Activated CD8-positive, alpha-beta T cell treated with anti-CD3 and anti-CD28 coated beads for 36 hours (primary cell): ENCODE results near the gene KDELR1. TPM values are rescaled to one million over a fixed set of nuclear protein-coding genes. Genes with fewer than 3 reads are reported as not detected.

Experiments
- ATAC-seq: fragments of 200-7000 bp; cut with Tn5 transposase; one replicate; pipeline ENCODE4 v1.10.0; 2021; ENCODE audit warnings: mild to moderate bottlenecking, moderate library complexity
- CTCF ChIA-PET: fragments of 350-600 bp; sonication (Branson Sonifier 250); formaldehyde crosslinking; loops from one replicate; lab custom pipeline; 2021; ENCODE audit warnings: antibody characterized with exemption; lab: Charles Lee
- POLR2A ChIA-PET: fragments of 350-600 bp; sonication (Branson Sonifier 250); formaldehyde crosslinking; loops from one replicate; lab custom pipeline; 2021; ENCODE audit warnings: antibody characterized with exemption; lab: Charles Lee
- DNase-seq: peaks from one replicate; pipeline ENCODE4 v3.0.0-alpha.2; 2020
- H3K27ac Mint-ChIP-seq: one replicate; pipeline ENCODE4 v1.8.0; 2021; ENCODE audit warnings: mild to moderate bottlenecking, mixed read lengths
- H3K27me3 Mint-ChIP-seq: one replicate; pipeline ENCODE4 v1.8.0; 2021; ENCODE audit warnings: mixed read lengths
- H3K36me3 Mint-ChIP-seq: one replicate; pipeline ENCODE4 v1.8.0; 2021; ENCODE audit warnings: low read depth, mixed read lengths
- H3K4me1 Mint-ChIP-seq: one replicate; pipeline ENCODE4 v1.8.0; 2021; ENCODE audit warnings: low read depth, mixed read lengths
- H3K4me3 Mint-ChIP-seq: one replicate; pipeline ENCODE4 v1.8.0; 2021; ENCODE audit warnings: mild to moderate bottlenecking, moderate library complexity, mixed read lengths
- H3K9me3 Mint-ChIP-seq: one replicate; pipeline ENCODE4 v1.8.0; 2021; ENCODE audit warnings: mixed read lengths
- CTCF ChIP-seq: fragments of 200-600 bp; IDR thresholded peaks from one replicate; pipeline ENCODE4 v1.8.0; 2022; ENCODE audit warnings: antibody characterized with exemption, mild to moderate bottlenecking
- intact Hi-C: fragments of 100-400 bp; cut with micrococcal nuclease; formaldehyde crosslinking; loops from one replicate; pipeline ENCODE4 v1.10.0; 2022
- total RNA-seq, 2 experiments: library from RNA; stranded (reverse); gene quantifications; one replicate each; pipeline ENCODE4 v1.2.3, GENCODE V29; 2021

The KDELR1 gene
- total RNA-seq, 2 experiments from 2014 or later: 66.3 to 66.7 TPM

DNA sequence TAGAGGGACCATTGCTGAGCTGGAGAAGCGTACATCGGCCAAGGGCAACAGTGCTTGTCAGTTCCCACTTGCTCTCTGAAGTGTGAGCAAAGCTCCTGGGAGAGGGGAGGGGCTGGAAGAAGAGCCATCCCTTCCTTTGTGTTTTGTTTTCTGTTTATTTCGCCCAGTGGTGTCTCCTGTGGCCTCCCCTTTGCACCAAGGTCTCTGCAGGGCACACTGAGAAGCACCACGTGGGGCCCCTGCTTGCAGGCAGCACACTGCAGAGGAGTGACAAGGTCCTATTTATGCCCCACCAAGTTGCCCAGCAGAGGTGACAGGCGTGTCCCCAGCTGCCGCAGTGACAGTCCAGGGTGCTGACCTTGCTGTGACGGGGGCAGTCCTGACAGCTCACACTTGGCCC lies 26.1 kb upstream of the KDELR1 start:
- ATAC-seq: no peak
- ChIA-PET POLR2A (interaction anchor here (1.2 kb wide), 1 partner anchor 53 kb away, joined by 3 read pairs; the partner anchor contains the start of gene SYNGR4), CTCF (interaction anchor here (1.3 kb wide), 1 partner anchor 26 kb away, joined by 4 read pairs; the partner anchor contains the start of gene KDELR1)
- intact Hi-C loops: no loop called here
- no peaks in the 10 kb centered on the region for H3K36me3 Mint-ChIP-seq
- no peak for DNase-seq
- H3K4me1 Mint-ChIP-seq: peaks cover 24% of the 10 kb centered on the region
- H3K4me3 Mint-ChIP-seq: no peak overlapping the region
- H3K27ac Mint-ChIP-seq: no peak overlapping the region
- no peak for TF ChIP-seq CTCF
- H3K27me3 Mint-ChIP-seq: peaks cover 15% of the 10 kb centered on the region
- H3K9me3 Mint-ChIP-seq: no peaks in the 10 kb centered on the region

DNA sequence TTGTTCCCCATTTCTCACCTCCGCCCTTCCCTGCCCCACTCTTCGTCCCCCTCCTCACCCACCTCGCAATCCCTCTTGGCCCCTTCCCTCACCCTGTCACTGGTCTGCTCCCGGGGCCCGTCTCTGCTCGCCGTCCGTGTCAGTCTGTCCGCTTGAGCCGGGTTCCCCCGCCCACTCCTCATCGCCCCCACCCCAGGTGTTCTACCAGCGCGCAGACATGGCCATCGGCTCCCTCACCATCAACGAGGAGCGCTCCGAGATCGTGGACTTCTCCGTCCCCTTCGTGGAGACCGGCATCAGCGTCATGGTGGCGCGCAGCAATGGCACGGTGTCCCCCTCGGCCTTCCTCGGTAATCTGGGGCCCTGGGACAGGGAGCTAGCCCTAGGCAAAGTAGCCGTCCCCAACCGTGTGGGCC lies 24.5 kb upstream of the KDELR1 start:
- peaks cover 15% of the 10 kb centered on the region for H3K27me3 Mint-ChIP-seq
- ChIA-PET POLR2A (no interaction called here), CTCF (no interaction called here)
- no peak overlapping the region for H3K4me3 Mint-ChIP-seq
- H3K36me3 Mint-ChIP-seq: no peaks in the 10 kb centered on the region
- no peaks in the 10 kb centered on the region for H3K9me3 Mint-ChIP-seq
- ATAC-seq: no peak
- no peak for DNase-seq
- H3K4me1 Mint-ChIP-seq: peaks cover 24% of the 10 kb centered on the region
- no peak overlapping the region for H3K27ac Mint-ChIP-seq
- intact Hi-C loops: no loop called here
- TF ChIP-seq CTCF: no peak

- ChIA-PET CTCF (interaction anchor here (1.7 to 2.7 kb wide), 2 partner anchors 24 to 169 kb away, joined by 5 to 10 read pairs; partner anchors contain the start of gene KDELR1), POLR2A (no interaction called here)
- peak; percentile 73 for ATAC-seq
- Mint-ChIP-seq H3K27me3 (peaks cover 15% of the 10 kb centered on the region), H3K9me3 (no peaks in the 10 kb centered on the region), H3K27ac (no peak overlapping the region), H3K36me3 (no peaks in the 10 kb centered on the region), H3K4me1 (peaks cover 24% of the 10 kb centered on the region), H3K4me3 (no peak overlapping the region)
- TF ChIP-seq CTCF: no peak
- intact Hi-C loops: no loop called here
- DNase-seq: peak; percentile 85
These were observed 24.0 kb upstream of the KDELR1 start for GRCh38 chr19:48415395-48415794.

- Mint-ChIP-seq H3K4me3 (no peak overlapping the region), H3K27ac (no peak overlapping the region), H3K27me3 (peaks cover 15% of the 10 kb centered on the region), H3K9me3 (no peaks in the 10 kb centered on the region), H3K36me3 (no peaks in the 10 kb centered on the region), H3K4me1 (peaks cover 20% of the 10 kb centered on the region)
- intact Hi-C loops: no loop called here
- DNase-seq (no peak), ATAC-seq (no peak)
- TF ChIP-seq CTCF: no peak
- CTCF ChIA-PET: interaction anchor here (1.1 to 2.7 kb wide), 3 partner anchors 21 to 171 kb away, joined by 4 to 10 read pairs (median 5); partner anchors contain the start of genes GRIN2D and KDELR1
- POLR2A ChIA-PET: interaction anchor here (1.5 kb wide), 1 partner anchor 18 kb away, joined by 5 read pairs; no protein-coding TSS in a partner anchor
These were observed 22.7 kb upstream of the KDELR1 start for GRCh38 chr19:48413879-48414587.

- no peaks in the 10 kb centered on the region for H3K9me3 Mint-ChIP-seq
- no peaks in the 10 kb centered on the region for H3K36me3 Mint-ChIP-seq
- H3K27ac Mint-ChIP-seq: no peak overlapping the region
- ChIA-PET POLR2A (no interaction called here), CTCF (interaction anchor here (1.0 kb wide), 1 partner anchor 15 kb away, joined by 3 read pairs; the partner anchor contains the start of gene KDELR1)
- H3K4me3 Mint-ChIP-seq: no peak overlapping the region
- intact Hi-C loops: no loop called here
- ATAC-seq (no peak), DNase-seq (no peak)
- peaks cover 7% of the 10 kb centered on the region for H3K4me1 Mint-ChIP-seq
- peaks cover 4% of the 10 kb centered on the region for H3K27me3 Mint-ChIP-seq
- TF ChIP-seq CTCF: no peak
These were observed 14.5 kb upstream of the KDELR1 start for GRCh38 chr19:48405850-48406249.
